Measurements from ENCODE around the gene GPR183. TPM values are rescaled to one million over a fixed set of nuclear protein-coding genes. Genes with fewer than 3 reads are reported as not detected.

GPR183 gene
- total and polyA plus RNA-seq, 2 donors (not counting 1 experiment from before 2014, with no cell fraction given), result 0.27 TPM; not detected in 1

DNA sequence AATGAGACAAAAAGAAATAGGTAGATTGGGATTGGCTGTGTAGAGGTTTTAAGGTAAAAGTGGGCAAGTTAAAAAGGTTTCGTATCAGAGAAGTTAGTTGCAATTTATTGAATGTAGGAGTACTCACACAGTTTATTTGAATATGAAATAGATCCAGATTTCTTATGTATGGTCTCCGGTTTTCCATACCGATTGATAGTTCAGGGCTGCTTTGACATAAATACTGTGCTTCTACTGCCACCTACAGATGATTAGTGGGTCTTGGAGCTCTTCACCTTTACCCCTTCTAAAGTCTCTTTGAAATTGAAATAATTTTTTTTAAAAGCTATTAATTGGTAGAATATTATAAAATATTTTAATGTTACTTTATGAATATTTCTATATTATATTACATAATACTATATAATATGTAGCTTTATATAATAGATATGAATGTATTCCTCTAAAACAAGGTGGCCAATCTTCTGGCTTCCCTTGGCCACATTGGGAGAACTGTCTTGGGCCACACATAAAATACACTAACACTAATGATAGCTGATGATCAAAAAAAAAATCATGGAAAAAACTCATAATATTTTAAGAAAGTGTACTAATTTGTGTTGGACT is 41.3 kb downstream of the GPR183 start:
- TF ChIP-seq, protein P1, sequence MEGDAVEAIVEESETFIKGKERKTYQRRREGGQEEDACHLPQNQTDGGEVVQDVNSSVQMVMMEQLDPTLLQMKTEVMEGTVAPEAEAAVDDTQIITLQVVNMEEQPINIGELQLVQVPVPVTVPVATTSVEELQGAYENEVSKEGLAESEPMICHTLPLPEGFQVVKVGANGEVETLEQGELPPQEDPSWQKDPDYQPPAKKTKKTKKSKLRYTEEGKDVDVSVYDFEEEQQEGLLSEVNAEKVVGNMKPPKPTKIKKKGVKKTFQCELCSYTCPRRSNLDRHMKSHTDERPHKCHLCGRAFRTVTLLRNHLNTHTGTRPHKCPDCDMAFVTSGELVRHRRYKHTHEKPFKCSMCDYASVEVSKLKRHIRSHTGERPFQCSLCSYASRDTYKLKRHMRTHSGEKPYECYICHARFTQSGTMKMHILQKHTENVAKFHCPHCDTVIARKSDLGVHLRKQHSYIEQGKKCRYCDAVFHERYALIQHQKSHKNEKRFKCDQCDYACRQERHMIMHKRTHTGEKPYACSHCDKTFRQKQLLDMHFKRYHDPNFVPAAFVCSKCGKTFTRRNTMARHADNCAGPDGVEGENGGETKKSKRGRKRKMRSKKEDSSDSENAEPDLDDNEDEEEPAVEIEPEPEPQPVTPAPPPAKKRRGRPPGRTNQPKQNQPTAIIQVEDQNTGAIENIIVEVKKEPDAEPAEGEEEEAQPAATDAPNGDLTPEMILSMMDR (conservative IDR thresholded peaks at IDR 0.05 in 1 of 2, IDR thresholded peaks at IDR 0.05 in 1 of 2; ENCODE audit: low read depth in 1 of 2, low read length in 2 of 2), result peak; percentile 48 to 60
- no peak for TF ChIP-seq EZH2 (IDR thresholded peaks at IDR 0.05; ENCODE audit: low read length, missing control alignments)
- DNase-seq (ENCODE audit: low read depth in 2 of 2), result peak; percentile 41 to 72
- no peaks in the 10 kb centered on the region for H3K79me2 ChIP-seq (ENCODE audit: control insufficient read depth, insufficient read depth, low read length)

DNA sequence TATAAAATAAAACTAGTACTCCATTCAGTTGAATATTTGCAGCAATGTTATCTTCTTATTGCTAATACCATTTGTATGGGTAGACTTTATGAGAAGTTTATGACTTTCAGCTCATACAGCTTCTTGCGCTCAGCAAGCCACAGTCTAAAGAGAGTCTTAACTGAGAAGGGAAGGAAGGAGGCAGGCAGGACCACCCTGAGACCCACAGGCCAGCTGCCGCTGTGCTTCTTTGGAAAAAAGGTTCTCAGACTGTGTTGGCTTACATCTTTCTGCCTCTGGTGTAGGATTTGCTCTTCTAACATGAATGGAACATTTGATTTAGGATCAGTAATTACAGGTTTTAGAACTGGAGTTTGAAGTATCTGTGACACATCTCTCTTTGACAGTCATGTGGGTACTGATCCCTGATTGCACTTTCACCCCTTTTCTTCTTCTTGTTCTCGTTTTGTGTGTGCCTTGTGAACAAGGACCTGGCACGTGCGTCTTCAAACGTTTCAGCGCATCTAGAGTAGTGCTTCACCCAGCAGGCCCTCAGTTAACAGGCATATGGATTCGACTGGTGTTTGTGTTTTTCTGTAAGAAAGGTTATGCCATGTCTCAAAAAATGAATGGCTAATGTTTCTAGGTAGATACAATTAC is 41.9 kb downstream of the GPR183 start:
- Histone ChIP-seq H3K79me2 (ENCODE audit: control insufficient read depth, insufficient read depth, low read length) (no peaks in the 10 kb centered on the region), H3K27me3 (ENCODE audit: control insufficient read depth, insufficient read depth, low read length) (no peaks in the 10 kb centered on the region), H3K4me1 (ENCODE audit: control insufficient read depth, extremely low read depth, insufficient read depth, low read length) (no peaks in the 10 kb centered on the region), H3K4me2 (ENCODE audit: extremely low read depth, insufficient read depth, low read length) (no peak overlapping the region), H3K36me3 (ENCODE audit: control insufficient read depth, insufficient read depth, low read length) (no peaks in the 10 kb centered on the region), H3K27ac (ENCODE audit: insufficient read depth, low read length) (no peak overlapping the region), H3K4me3 (replicated peaks in 1 of 4; ENCODE audit: control extremely low read depth in 1 of 4, insufficient read depth in 1 of 4, low read depth in 3 of 4, low read length in 4 of 4) (no peak overlapping the region), H3K9me3 (ENCODE audit: control insufficient read depth, insufficient read depth, low read depth, low read length) (no peaks in the 10 kb centered on the region), H4K20me1 (ENCODE audit: control insufficient read depth, extremely low read depth, insufficient read depth, low read length) (no peaks in the 10 kb centered on the region), H3K9ac (ENCODE audit: insufficient read depth, low read length) (no peak overlapping the region), H2AFZ (ENCODE audit: low read length) (no peak overlapping the region)
- TF ChIP-seq, protein P1 (conservative IDR thresholded peaks at IDR 0.05 in 1 of 2, IDR thresholded peaks at IDR 0.05 in 1 of 2; ENCODE audit: low read depth in 1 of 2, low read length in 2 of 2), result no peak
- no peak for TF ChIP-seq EZH2 (IDR thresholded peaks at IDR 0.05; ENCODE audit: low read length, missing control alignments)
- no peak for DNase-seq (ENCODE audit: low read depth in 2 of 2)

More for the DNA sequence above, 41.3 kb downstream of the GPR183 start:
- Histone ChIP-seq H3K27ac (ENCODE audit: insufficient read depth, low read length) (no peak overlapping the region), H3K36me3 (ENCODE audit: control insufficient read depth, insufficient read depth, low read length) (no peaks in the 10 kb centered on the region), H2AFZ (ENCODE audit: low read length) (no peak overlapping the region), H3K4me2 (ENCODE audit: extremely low read depth, insufficient read depth, low read length) (no peak overlapping the region), H3K9me3 (ENCODE audit: control insufficient read depth, insufficient read depth, low read depth, low read length) (no peaks in the 10 kb centered on the region), H3K4me3 (replicated peaks in 1 of 4; ENCODE audit: control extremely low read depth in 1 of 4, insufficient read depth in 1 of 4, low read depth in 3 of 4, low read length in 4 of 4) (no peak overlapping the region), H4K20me1 (ENCODE audit: control insufficient read depth, extremely low read depth, insufficient read depth, low read length) (no peaks in the 10 kb centered on the region), H3K9ac (ENCODE audit: insufficient read depth, low read length) (no peak overlapping the region), H3K4me1 (ENCODE audit: control insufficient read depth, extremely low read depth, insufficient read depth, low read length) (no peaks in the 10 kb centered on the region), H3K27me3 (ENCODE audit: control insufficient read depth, insufficient read depth, low read length) (no peaks in the 10 kb centered on the region)

DNA sequence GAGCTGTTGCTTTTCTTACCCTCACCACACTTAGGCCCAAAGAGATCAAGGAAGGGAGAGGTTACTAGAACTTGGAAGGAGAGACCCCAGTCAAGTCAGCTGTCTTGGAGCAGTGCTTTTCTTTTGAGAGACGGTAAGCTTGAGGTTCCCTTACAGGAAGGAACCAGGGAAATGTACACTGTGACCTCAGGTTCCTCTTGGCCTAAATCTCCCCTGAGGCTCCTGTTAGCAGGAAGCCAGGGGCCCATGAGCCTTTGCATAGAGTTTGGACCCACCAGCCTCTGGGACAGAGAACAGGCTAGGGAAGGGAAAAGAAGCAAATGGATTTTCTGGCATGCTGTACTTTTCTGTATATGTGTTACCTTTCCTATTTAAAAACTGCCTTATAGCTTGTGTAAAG is 43.1 kb downstream of the GPR183 start:
- H3K27ac ChIP-seq (ENCODE audit: insufficient read depth, low read length), result no peak overlapping the region
- TF ChIP-seq, protein P1 (conservative IDR thresholded peaks at IDR 0.05 in 1 of 2, IDR thresholded peaks at IDR 0.05 in 1 of 2; ENCODE audit: low read depth in 1 of 2, low read length in 2 of 2), result no peak
- TF ChIP-seq EZH2 (IDR thresholded peaks at IDR 0.05; ENCODE audit: low read length, missing control alignments), result no peak
- H3K27me3 ChIP-seq (ENCODE audit: control insufficient read depth, insufficient read depth, low read length), result no peaks in the 10 kb centered on the region
- H3K79me2 ChIP-seq (ENCODE audit: control insufficient read depth, insufficient read depth, low read length), result no peaks in the 10 kb centered on the region
- no peaks in the 10 kb centered on the region for H3K4me1 ChIP-seq (ENCODE audit: control insufficient read depth, extremely low read depth, insufficient read depth, low read length)
- no peak overlapping the region for H3K9ac ChIP-seq (ENCODE audit: insufficient read depth, low read length)
- no peaks in the 10 kb centered on the region for H4K20me1 ChIP-seq (ENCODE audit: control insufficient read depth, extremely low read depth, insufficient read depth, low read length)
- H2AFZ ChIP-seq (ENCODE audit: low read length), result no peak overlapping the region
- no peak overlapping the region for H3K4me3 ChIP-seq (replicated peaks in 1 of 4; ENCODE audit: control extremely low read depth in 1 of 4, insufficient read depth in 1 of 4, low read depth in 3 of 4, low read length in 4 of 4)
- no peaks in the 10 kb centered on the region for H3K9me3 ChIP-seq (ENCODE audit: control insufficient read depth, insufficient read depth, low read depth, low read length)
- DNase-seq (ENCODE audit: low read depth in 2 of 2), result no peak
- H3K36me3 ChIP-seq (ENCODE audit: control insufficient read depth, insufficient read depth, low read length), result no peaks in the 10 kb centered on the region
- no peak overlapping the region for H3K4me2 ChIP-seq (ENCODE audit: extremely low read depth, insufficient read depth, low read length)
